Transverse colon (tissue), 4 donors: Measurements from ENCODE around the gene TTC19. TPM values are rescaled to one million over a fixed set of nuclear protein-coding genes. Genes with fewer than 3 reads are reported as not detected.

Experiments
- DNase-seq: peaks from one replicate; pipeline ENCODE4 v3.0.0-alpha.2; 2019
- H3K27ac ChIP-seq, 4 donors: fragments of 200-600 bp; sonication (generic); 2 replicates each; pipeline ENCODE4 v1.5.1; 2016 to 2018; ENCODE audit warnings: inconsistent platforms in 4 of 4
- H3K27me3 ChIP-seq: fragments of 200-600 bp; sonication (generic); 2 replicates; pipeline ENCODE4 v1.5.1; 2017; ENCODE audit warnings: inconsistent platforms
- H3K36me3 ChIP-seq, 4 donors: fragments of 200-600 bp; sonication (generic); 2 replicates each; pipeline ENCODE4 v1.5.1; 2017 to 2019; ENCODE audit warnings: inconsistent platforms in 4 of 4
- H3K4me1 ChIP-seq, 4 donors: fragments of 200-600 bp; sonication (generic); 2 replicates each; pipeline ENCODE4 v1.5.1; 2017 to 2020; ENCODE audit warnings: inconsistent platforms in 4 of 4
- H3K4me3 ChIP-seq, 4 donors: fragments of 200-600 bp; sonication (generic); 1 replicate in 1 of 4; 2 replicates in 3 of 4; pipeline versions ENCODE4 v1.5.1 to v1.6.1; 2017 to 2019; ENCODE audit warnings: inconsistent platforms in 4 of 4
- H3K9me3 ChIP-seq, 2 donors: fragments of 200-600 bp; sonication (generic); 2 replicates each; pipeline ENCODE4 v1.5.1; 2017 to 2019; ENCODE audit warnings: inconsistent platforms in 2 of 2
- EP300 ChIP-seq: sonication (generic); formaldehyde crosslinking; IDR thresholded peaks from one replicate; pipeline ENCODE4 v1.6.1; 2017; ENCODE audit warnings: antibody characterized with exemption, low read depth
- POLR2A ChIP-seq: fragments of 450-650 bp; IDR thresholded peaks from one replicate; pipeline ENCODE4 v1.6.1; 2016; ENCODE audit warnings: antibody characterized with exemption, mild to moderate bottlenecking, moderate library complexity
- POLR2AphosphoS5 ChIP-seq, 3 donors: sonication (generic); formaldehyde crosslinking; IDR thresholded peaks; one replicate each; pipeline ENCODE4 v1.6.1; 2016; ENCODE audit warnings: antibody characterized with exemption in 3 of 3
- WGBS, 2 donors: methylation state at CpG; one replicate each; pipeline ENCODE4 v1.1.5; 2018; ENCODE audit warnings: low coverage in 1 of 2; 5-methylcytosine and 5-hydroxymethylcytosine counted together
- in situ Hi-C, 4 donors: fragments of 200-750 bp; cut with MboI; loops; one replicate each; pipeline versions ENCODE4 v1.15.0 to v1.15.1; 2017; ENCODE audit warnings: low sequenced_read_pairs in 3 of 4, low pct_ligation_motif_present in 1 of 4, low pct_unique_long_range_greater_than_20kb in 1 of 4
- intact Hi-C: fragments of 100-400 bp; cut with DNase I; formaldehyde crosslinking; loops from one replicate; pipeline ENCODE4 v1.15.1; 2023; ENCODE audit warnings: low total_unique reads
- total RNA-seq, 4 donors: library from RNA; depleted of rRNA; stranded (reverse); fragments of >200 nt; gene quantifications; one replicate each; pipeline ENCODE4 v1.1.0, GENCODE V29; 2016
- TF ChIP-seq, protein P1 (sequence below), 5 experiments: fragments of 200-600 bp in 3 of 5; fragments of 450-650 bp in 2 of 5; sonication (generic) in 3 of 5; IDR thresholded peaks; 1 replicate in 2 of 5; 2 replicates in 3 of 5; pipeline ENCODE4 v1.5.1; 2016 to 2017; ENCODE audit warnings: antibody characterized with exemption in 5 of 5, inconsistent platforms in 3 of 5, mild to moderate bottlenecking in 2 of 5, moderate library complexity in 1 of 5

The TTC19 gene
- total RNA-seq, 4 donors from 2014 or later, result 65.3 to 371 (median 187) TPM

GRCh38 chr17:16036261-16036660 lies 36.6 kb downstream of the TTC19 start:
- H3K36me3 ChIP-seq, result peaks cover 0 to 79% (median 45%) of the 10 kb centered on the region in 4 donors
- WGBS, 2 donors, result 88 to 100% methylated on average over 2 of the region's 2 CpGs

DNA sequence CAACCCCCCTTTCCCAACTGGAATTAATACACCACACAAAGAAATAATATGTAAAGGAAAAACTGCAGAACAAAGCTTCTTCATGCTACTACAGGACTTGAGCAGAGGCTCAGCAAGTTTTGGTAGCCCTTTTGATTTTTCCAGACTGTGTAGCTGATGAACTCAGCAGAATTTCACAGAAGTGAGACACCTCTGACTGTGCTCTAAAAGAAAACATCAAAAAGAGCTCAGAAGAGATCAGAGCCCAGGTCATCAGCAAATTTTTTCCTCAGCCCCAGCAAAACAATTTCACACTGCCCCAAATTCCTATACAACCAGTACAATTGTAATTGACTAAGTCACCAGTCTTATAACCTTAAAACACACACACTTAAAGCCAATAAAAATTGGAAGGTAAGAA lies 38.0 kb downstream of the TTC19 start:
- H3K4me1 ChIP-seq, result peaks cover 0 to 5% (median 0%) of the 10 kb centered on the region in 4 donors
- intact Hi-C loops (no loop called here), in situ Hi-C loops (loop anchor here in 1 of 4 donors (25.0 kb wide), 1 partner anchor 100 kb away; no protein-coding TSS in a partner anchor)
- H3K27me3 ChIP-seq, result no peaks in the 10 kb centered on the region
- no peak for DNase-seq
- no peak overlapping the region for H3K4me3 ChIP-seq
- H3K36me3 ChIP-seq, result peaks cover 0 to 74% (median 41%) of the 10 kb centered on the region in 4 donors
- H3K27ac ChIP-seq, result no peak overlapping the region
- TF ChIP-seq, protein P1, sequence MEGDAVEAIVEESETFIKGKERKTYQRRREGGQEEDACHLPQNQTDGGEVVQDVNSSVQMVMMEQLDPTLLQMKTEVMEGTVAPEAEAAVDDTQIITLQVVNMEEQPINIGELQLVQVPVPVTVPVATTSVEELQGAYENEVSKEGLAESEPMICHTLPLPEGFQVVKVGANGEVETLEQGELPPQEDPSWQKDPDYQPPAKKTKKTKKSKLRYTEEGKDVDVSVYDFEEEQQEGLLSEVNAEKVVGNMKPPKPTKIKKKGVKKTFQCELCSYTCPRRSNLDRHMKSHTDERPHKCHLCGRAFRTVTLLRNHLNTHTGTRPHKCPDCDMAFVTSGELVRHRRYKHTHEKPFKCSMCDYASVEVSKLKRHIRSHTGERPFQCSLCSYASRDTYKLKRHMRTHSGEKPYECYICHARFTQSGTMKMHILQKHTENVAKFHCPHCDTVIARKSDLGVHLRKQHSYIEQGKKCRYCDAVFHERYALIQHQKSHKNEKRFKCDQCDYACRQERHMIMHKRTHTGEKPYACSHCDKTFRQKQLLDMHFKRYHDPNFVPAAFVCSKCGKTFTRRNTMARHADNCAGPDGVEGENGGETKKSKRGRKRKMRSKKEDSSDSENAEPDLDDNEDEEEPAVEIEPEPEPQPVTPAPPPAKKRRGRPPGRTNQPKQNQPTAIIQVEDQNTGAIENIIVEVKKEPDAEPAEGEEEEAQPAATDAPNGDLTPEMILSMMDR (IDR thresholded peaks at IDR 0.05), result no peak
- TF ChIP-seq POLR2AphosphoS5 (IDR thresholded peaks at IDR 0.05) (no peak), EP300 (no peak), POLR2A (no peak)
- no peaks in the 10 kb centered on the region for H3K9me3 ChIP-seq

More at GRCh38 chr17:16036261-16036660, 36.6 kb downstream of the TTC19 start:
- no peaks in the 10 kb centered on the region for H3K9me3 ChIP-seq
- DNase-seq, result no peak
- no peak overlapping the region for H3K4me3 ChIP-seq
- in situ Hi-C loops, result loop anchor here in 1 of 4 donors (25.0 kb wide), 1 partner anchor 101 kb away; no protein-coding TSS in a partner anchor
- no peaks in the 10 kb centered on the region for H3K27me3 ChIP-seq
- H3K27ac ChIP-seq, result no peak overlapping the region
- TF ChIP-seq POLR2A, result no peak
- no peak for TF ChIP-seq POLR2AphosphoS5 (IDR thresholded peaks at IDR 0.05)
- TF ChIP-seq, protein P1 (IDR thresholded peaks at IDR 0.05), result no peak
- TF ChIP-seq EP300, result no peak
- peaks cover 0 to 5% (median 0%) of the 10 kb centered on the region in 4 donors for H3K4me1 ChIP-seq
- intact Hi-C loops, result no loop called here

DNA sequence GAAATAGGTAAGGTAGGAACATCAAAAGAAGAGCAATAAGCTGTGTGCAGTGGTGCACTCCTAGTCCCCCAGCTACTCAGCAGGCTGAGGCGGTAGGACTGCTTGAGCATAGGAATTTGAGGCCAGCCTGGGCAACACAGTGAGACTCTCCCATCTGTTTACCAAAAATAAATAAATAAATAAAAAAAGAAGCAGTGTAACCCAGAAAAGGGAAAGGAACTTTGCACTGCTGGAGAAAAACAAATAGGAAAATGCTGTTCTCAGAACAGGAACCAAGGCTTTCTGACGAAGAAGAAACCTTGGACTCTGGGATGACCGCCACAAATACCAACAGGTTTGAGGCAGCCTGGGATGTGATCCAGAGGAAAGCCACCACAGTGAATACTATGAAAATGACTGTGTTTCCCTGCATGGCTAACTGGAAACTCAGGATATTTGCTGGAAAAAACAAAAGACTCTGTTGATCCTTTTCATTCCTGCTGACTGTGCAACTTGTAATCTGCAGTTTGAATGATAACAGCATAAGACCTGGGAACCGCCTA lies 41.2 kb downstream of the TTC19 start:
- in situ Hi-C loops, result loop anchor here in 1 of 4 donors (25.0 kb wide), 1 partner anchor 97 kb away; no protein-coding TSS in a partner anchor
- peaks cover 0 to 5% (median 0%) of the 10 kb centered on the region in 4 donors for H3K4me1 ChIP-seq
- DNase-seq, result peak; percentile 21
- H3K27me3 ChIP-seq, result no peaks in the 10 kb centered on the region
- no peaks in the 10 kb centered on the region for H3K9me3 ChIP-seq
- H3K36me3 ChIP-seq, result peaks cover 0 to 79% (median 40%) of the 10 kb centered on the region in 4 donors
- no peak overlapping the region for H3K27ac ChIP-seq
- no peak overlapping the region for H3K4me3 ChIP-seq
- 63 to 75% methylated on average over 4 of the region's 4 CpGs for WGBS, 2 donors
- TF ChIP-seq POLR2AphosphoS5 (IDR thresholded peaks at IDR 0.05) (no peak), EP300 (no peak), POLR2A (no peak)
- TF ChIP-seq, protein P1 (IDR thresholded peaks at IDR 0.05), result no peak
- intact Hi-C loops, result no loop called here

DNA sequence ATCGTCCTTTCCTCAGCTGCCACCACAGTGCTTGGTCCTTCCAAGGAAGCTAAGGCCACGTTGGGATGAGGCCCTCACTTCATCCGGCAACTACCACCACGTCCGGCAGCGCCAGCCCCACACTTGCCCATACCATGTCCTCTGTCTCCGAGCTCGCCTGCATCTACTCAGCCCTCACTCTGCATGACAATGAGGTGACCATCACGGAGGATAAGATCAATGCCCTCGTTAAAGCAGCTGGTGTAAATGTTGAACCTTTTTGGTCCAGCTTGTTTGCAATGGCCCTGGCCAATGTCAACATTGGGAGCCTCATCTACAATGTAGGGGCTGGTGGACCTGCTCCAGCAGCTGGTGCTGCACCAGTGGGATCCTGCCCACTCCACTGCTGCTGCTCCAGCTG lies 44.9 kb downstream of the TTC19 start:
- Histone ChIP-seq H3K4me3 (no peak overlapping the region), H3K27me3 (no peaks in the 10 kb centered on the region), H3K4me1 (peaks cover 0 to 5% (median 0%) of the 10 kb centered on the region in 4 donors), H3K27ac (no peak overlapping the region), H3K9me3 (no peaks in the 10 kb centered on the region), H3K36me3 (peaks cover 0 to 74% (median 33%) of the 10 kb centered on the region in 4 donors)
- TF ChIP-seq POLR2A, result no peak
- TF ChIP-seq, protein P1 (IDR thresholded peaks at IDR 0.05), result no peak
- no peak for TF ChIP-seq POLR2AphosphoS5 (IDR thresholded peaks at IDR 0.05)
- no peak for TF ChIP-seq EP300
- WGBS, 2 donors, result 92 to 100% methylated on average over 2 to 10 of the region's 10 CpGs
- DNase-seq, result no peak
- in situ Hi-C loops, result loop anchor here in 1 of 4 donors (25.0 kb wide), 1 partner anchor 93 kb away; no protein-coding TSS in a partner anchor
- intact Hi-C loops, result no loop called here
